Neutrophil (primary cell): Measurements from ENCODE around the gene TRPV3.

Experiments used
- H3K27ac ChIP-seq: fragments of 200-600 bp; sonication (generic); 2 replicates; pipeline ENCODE4 v1.5.1; 2016; ENCODE audit warnings: mild to moderate bottlenecking, moderate library complexity
- H3K27me3 ChIP-seq: fragments of 200-600 bp; sonication (generic); 2 replicates; pipeline ENCODE4 v1.6.0; 2016; ENCODE audit warnings: mild to moderate bottlenecking
- H3K36me3 ChIP-seq: fragments of 200-600 bp; sonication (generic); 2 replicates; pipeline ENCODE4 v1.5.1; 2017
- H3K4me1 ChIP-seq, 2 experiments: fragments of 200-600 bp in 1 of 2; sonication (generic) in 1 of 2; 1 replicate in 1 of 2; 2 replicates in 1 of 2; pipeline versions ENCODE4 v1.5.1 to v1.6.1; 2013 to 2016; ENCODE audit warnings: low read depth in 1 of 2, low read length in 1 of 2, mild to moderate bottlenecking in 1 of 2, moderate library complexity in 1 of 2; ENCODE audit not compliant: control insufficient read depth in 1 of 2, insufficient read depth in 1 of 2
- H3K4me3 ChIP-seq, 2 experiments: fragments of 200-600 bp in 1 of 2; sonication (generic) in 1 of 2; 1 replicate in 1 of 2; 2 replicates in 1 of 2; pipeline ENCODE4 v1.5.1; 2013 to 2016; ENCODE audit warnings: low read depth in 1 of 2, low read length in 1 of 2, mild to moderate bottlenecking in 1 of 2, moderate library complexity in 1 of 2
- H3K9me3 ChIP-seq: fragments of 200-600 bp; sonication (generic); 2 replicates; pipeline ENCODE4 v1.5.1; 2016
- CTCF ChIP-seq: fragments of 200-600 bp; sonication (generic); IDR thresholded peaks from 2 replicates; pipeline ENCODE4 v1.5.1; 2016; ENCODE audit warnings: antibody characterized with exemption

Gene TRPV3

GRCh38 chr17:3554440-3554839 lies 3.2 kb downstream of the TRPV3 start:
- Histone ChIP-seq H3K27ac (no peak overlapping the region), H3K4me1 (no peaks in the 10 kb centered on the region), H3K36me3 (no peaks in the 10 kb centered on the region), H3K27me3 (peaks cover 14% of the 10 kb centered on the region), H3K4me3 (no peak overlapping the region), H3K9me3 (no peaks in the 10 kb centered on the region)
- no peak for TF ChIP-seq CTCF

DNA sequence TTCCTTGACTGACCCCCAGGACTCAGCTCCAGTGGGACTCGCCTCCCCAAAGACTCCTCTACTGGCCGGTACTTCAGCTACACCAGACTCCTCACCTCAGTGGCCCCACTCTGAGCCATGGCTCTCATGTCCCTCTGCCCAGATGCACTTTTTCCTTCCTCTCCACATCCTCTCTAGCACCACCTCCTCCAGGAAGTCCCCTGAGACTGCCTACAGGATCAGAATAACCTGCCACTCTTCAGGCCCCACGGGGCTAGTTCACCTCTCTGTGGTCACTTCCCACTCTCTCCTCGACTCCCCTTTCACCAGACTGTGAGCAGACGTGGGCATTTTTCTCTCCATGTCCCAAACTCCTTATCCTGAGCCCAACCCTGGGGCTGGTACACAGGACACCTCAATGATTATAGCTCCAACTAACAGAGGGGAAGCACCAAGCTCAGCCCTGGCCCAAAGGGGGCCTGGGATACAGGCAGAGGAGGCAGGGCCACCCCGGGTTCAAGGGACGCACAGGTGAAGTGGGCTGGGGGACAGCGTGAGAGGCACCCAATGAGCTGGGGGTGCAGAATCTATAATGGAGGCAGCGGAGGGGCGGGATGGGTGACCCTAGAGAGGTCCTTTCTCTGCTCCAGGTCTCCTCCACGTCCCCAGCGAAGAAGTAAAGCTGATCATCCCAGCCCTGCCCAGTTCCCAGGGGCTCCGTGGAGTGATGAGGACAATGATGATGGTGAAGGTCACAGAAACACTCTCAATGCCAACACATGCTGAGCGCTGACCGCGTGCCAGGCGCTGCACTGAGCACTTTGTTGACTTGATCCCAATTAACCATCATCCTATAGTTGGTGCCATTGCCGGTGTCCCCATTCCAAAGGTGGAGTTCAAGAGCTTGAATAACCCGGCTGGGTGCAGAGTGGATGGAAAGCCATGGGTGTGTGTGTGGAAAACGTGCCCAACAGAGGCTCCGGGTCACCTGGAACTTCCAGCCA lies 3.9 kb downstream of the TRPV3 start:
- no peaks in the 10 kb centered on the region for H3K9me3 ChIP-seq
- H3K4me3 ChIP-seq, result no peak overlapping the region
- TF ChIP-seq CTCF, result no peak
- H3K27me3 ChIP-seq, result peaks cover 7% of the 10 kb centered on the region
- H3K27ac ChIP-seq, result no peak overlapping the region
- no peaks in the 10 kb centered on the region for H3K36me3 ChIP-seq
- H3K4me1 ChIP-seq, result no peaks in the 10 kb centered on the region

- no peaks in the 10 kb centered on the region for H3K36me3 ChIP-seq
- H3K9me3 ChIP-seq, result no peaks in the 10 kb centered on the region
- no peaks in the 10 kb centered on the region for H3K4me1 ChIP-seq
- H3K4me3 ChIP-seq, result no peak overlapping the region
- H3K27ac ChIP-seq, result no peak overlapping the region
- no peak for TF ChIP-seq CTCF
- H3K27me3 ChIP-seq, result no peaks in the 10 kb centered on the region
Measured at GRCh38 chr17:3552916-3553315, 4.7 kb downstream of the TRPV3 start.

GRCh38 chr17:3551189-3551588 lies 6.4 kb downstream of the TRPV3 start:
- Histone ChIP-seq H3K9me3 (no peaks in the 10 kb centered on the region), H3K4me1 (no peaks in the 10 kb centered on the region), H3K27me3 (no peaks in the 10 kb centered on the region), H3K36me3 (no peaks in the 10 kb centered on the region), H3K27ac (no peak overlapping the region), H3K4me3 (no peak overlapping the region)
- TF ChIP-seq CTCF, result no peak

- H3K9me3 ChIP-seq, result no peaks in the 10 kb centered on the region
- H3K27ac ChIP-seq, result no peak overlapping the region
- no peaks in the 10 kb centered on the region for H3K27me3 ChIP-seq
- no peak for TF ChIP-seq CTCF
- H3K4me1 ChIP-seq, result no peaks in the 10 kb centered on the region
- no peaks in the 10 kb centered on the region for H3K36me3 ChIP-seq
- no peak overlapping the region for H3K4me3 ChIP-seq
Measured at GRCh38 chr17:3549610-3550162, 7.9 kb downstream of the TRPV3 start.
